Keratinocyte (primary cell): Measurements from ENCODE around the gene PLS3.

Experiments
- EZH2 ChIP-seq: IDR thresholded peaks from one replicate; pipeline ENCODE4 v1.6.1; 2012; ENCODE audit warnings: inconsistent platforms, mild to moderate bottlenecking, low read length, moderate library complexity
- TF ChIP-seq, protein P1 (sequence below), 3 experiments: IDR thresholded peaks in 1 of 3; conservative IDR thresholded peaks in 1 of 3; optimal IDR thresholded peaks in 1 of 3; 2 replicates in 2 of 3; 3 replicates in 1 of 3; pipeline versions ENCODE3 to v1.5.1; 2011; ENCODE audit warnings: low read length in 3 of 3, mild to moderate bottlenecking in 3 of 3, moderate library complexity in 2 of 3, control low read depth in 1 of 3, inconsistent platforms in 1 of 3; ENCODE audit not compliant: insufficient read depth in 2 of 3; ENCODE audit errors: extremely low read depth in 1 of 3

GRCh38 chrX:115693476-115693875 lies 132.5 kb downstream of the PLS3 start:
- TF ChIP-seq, protein P1, sequence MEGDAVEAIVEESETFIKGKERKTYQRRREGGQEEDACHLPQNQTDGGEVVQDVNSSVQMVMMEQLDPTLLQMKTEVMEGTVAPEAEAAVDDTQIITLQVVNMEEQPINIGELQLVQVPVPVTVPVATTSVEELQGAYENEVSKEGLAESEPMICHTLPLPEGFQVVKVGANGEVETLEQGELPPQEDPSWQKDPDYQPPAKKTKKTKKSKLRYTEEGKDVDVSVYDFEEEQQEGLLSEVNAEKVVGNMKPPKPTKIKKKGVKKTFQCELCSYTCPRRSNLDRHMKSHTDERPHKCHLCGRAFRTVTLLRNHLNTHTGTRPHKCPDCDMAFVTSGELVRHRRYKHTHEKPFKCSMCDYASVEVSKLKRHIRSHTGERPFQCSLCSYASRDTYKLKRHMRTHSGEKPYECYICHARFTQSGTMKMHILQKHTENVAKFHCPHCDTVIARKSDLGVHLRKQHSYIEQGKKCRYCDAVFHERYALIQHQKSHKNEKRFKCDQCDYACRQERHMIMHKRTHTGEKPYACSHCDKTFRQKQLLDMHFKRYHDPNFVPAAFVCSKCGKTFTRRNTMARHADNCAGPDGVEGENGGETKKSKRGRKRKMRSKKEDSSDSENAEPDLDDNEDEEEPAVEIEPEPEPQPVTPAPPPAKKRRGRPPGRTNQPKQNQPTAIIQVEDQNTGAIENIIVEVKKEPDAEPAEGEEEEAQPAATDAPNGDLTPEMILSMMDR (optimal IDR thresholded peaks at IDR 0.05 in 1 of 3, IDR thresholded peaks at IDR 0.05 in 1 of 3, conservative IDR thresholded peaks at IDR 0.05 in 1 of 3; ENCODE audit: extremely low read depth in 1 of 3, insufficient read depth in 2 of 3, low read length in 3 of 3) = no peak
- TF ChIP-seq EZH2 = no peak
